Activated naive CD4-positive, alpha-beta T cell treated with anti-CD3 and anti-CD28 coated beads for 36 hours (primary cell): ENCODE results near the gene NUCB1. TPM values are rescaled to one million over a fixed set of nuclear protein-coding genes. Genes with fewer than 3 reads are reported as not detected.
A peak's percentile ranks its signal among the peaks of the same experiment; 100 is the strongest.

ENCODE experiments used
- CTCF ChIA-PET: fragments of 350-600 bp; sonication (Branson Sonifier 250); formaldehyde crosslinking; loops from one replicate; lab custom pipeline; 2021; ENCODE audit warnings: antibody characterized with exemption; lab: Charles Lee
- DNase-seq: peaks from one replicate; pipeline ENCODE4 v3.0.0-alpha.2; 2020
- H3K27ac Mint-ChIP-seq: one replicate; pipeline ENCODE4 v1.8.0; 2021; ENCODE audit warnings: mild to moderate bottlenecking, mixed read lengths
- H3K27me3 Mint-ChIP-seq: one replicate; pipeline ENCODE4 v1.8.0; 2021; ENCODE audit warnings: low read depth, mixed read lengths
- H3K36me3 Mint-ChIP-seq: one replicate; pipeline ENCODE4 v1.8.0; 2021; ENCODE audit warnings: low read depth, mixed read lengths
- H3K4me1 Mint-ChIP-seq: one replicate; pipeline ENCODE4 v1.8.0; 2021; ENCODE audit warnings: low read depth, mixed read lengths
- H3K4me3 Mint-ChIP-seq: one replicate; pipeline ENCODE4 v1.8.0; 2021; ENCODE audit warnings: mild to moderate bottlenecking, moderate library complexity, mixed read lengths
- H3K9me3 Mint-ChIP-seq: one replicate; pipeline ENCODE4 v1.8.0; 2021; ENCODE audit warnings: mixed read lengths
- intact Hi-C: fragments of 100-400 bp; cut with micrococcal nuclease; formaldehyde crosslinking; loops from one replicate; pipeline ENCODE4 v1.15.1; 2023
- total RNA-seq, 2 experiments: library from RNA; stranded (reverse); gene quantifications; one replicate each; pipeline ENCODE4 v1.2.3, GENCODE V29; 2021

The NUCB1 gene
- total RNA-seq, 2 experiments from 2014 or later, result 172 to 182 TPM

GRCh38 chr19:48950830-48951519 is 50.9 kb downstream of the NUCB1 start:
- no peaks in the 10 kb centered on the region for H3K27me3 Mint-ChIP-seq
- intact Hi-C loops, result no loop called here
- CTCF ChIA-PET, result interaction anchor here (1.0 to 1.3 kb wide), 3 partner anchors 14 to 163 kb away, joined by 3 to 6 read pairs (median 3); partner anchors contain the start of gene FTL
- peaks cover 4% of the 10 kb centered on the region for H3K9me3 Mint-ChIP-seq
- DNase-seq, result no peak
- H3K36me3 Mint-ChIP-seq, result peaks cover 8% of the 10 kb centered on the region
- peaks cover 12% of the 10 kb centered on the region for H3K4me1 Mint-ChIP-seq
- H3K4me3 Mint-ChIP-seq, result no peak overlapping the region
- no peak overlapping the region for H3K27ac Mint-ChIP-seq

- H3K27me3 Mint-ChIP-seq, result no peaks in the 10 kb centered on the region
- H3K27ac Mint-ChIP-seq, result no peak overlapping the region
- no peak overlapping the region for H3K4me3 Mint-ChIP-seq
- no peaks in the 10 kb centered on the region for H3K9me3 Mint-ChIP-seq
- no peak for DNase-seq
- intact Hi-C loops, result no loop called here
- peaks cover 26% of the 10 kb centered on the region for H3K36me3 Mint-ChIP-seq
- CTCF ChIA-PET, result interaction anchor here (0.6 to 2.8 kb wide), 3 partner anchors 17 to 56 kb away, joined by 3 to 13 read pairs (median 4); no protein-coding TSS in a partner anchor
- peaks cover 27% of the 10 kb centered on the region for H3K4me1 Mint-ChIP-seq
Observed at GRCh38 chr19:48953141-48953540, 53.0 kb downstream of the NUCB1 start.

- Mint-ChIP-seq H3K36me3 (peaks cover 32% of the 10 kb centered on the region), H3K4me3 (peak overlapping the region; percentile 77), H3K4me1 (peaks cover 29% of the 10 kb centered on the region), H3K27me3 (no peaks in the 10 kb centered on the region), H3K27ac (peak overlapping the region; percentile 84), H3K9me3 (no peaks in the 10 kb centered on the region)
- no peak for DNase-seq
- CTCF ChIA-PET, result interaction anchor here (0.5 to 2.8 kb wide), 7 partner anchors 8 to 607 kb away, joined by 3 to 13 read pairs (median 4); partner anchors contain the start of gene NUCB1
- intact Hi-C loops, result loop anchor here (1.0 to 2.0 kb wide), 3 partner anchors 11 to 79 kb away; partner anchors contain the start of genes FTL and NUCB1
Observed at GRCh38 chr19:48953990-48954594, 54.0 kb downstream of the NUCB1 start.

GRCh38 chr19:48954595-48955307 is 54.6 kb downstream of the NUCB1 start, which contains the start of gene BAX:
Gene BAX, plus strand, starts transcription at chr19:48954875. Its CDS starts 54 bp downstream, at chr19:48954929.
- H3K36me3 Mint-ChIP-seq, result peaks cover 33% of the 10 kb centered on the region
- DNase-seq, result peak; percentile 98
- CTCF ChIA-PET, result interaction anchor here (0.5 to 2.8 kb wide), 7 partner anchors 9 to 606 kb away, joined by 3 to 13 read pairs (median 4); partner anchors contain the start of gene NUCB1

GRCh38 chr19:48955308-48955958 is 55.3 kb downstream of the NUCB1 start:
- H3K4me3 Mint-ChIP-seq, result peak overlapping the region; percentile 77
- peak overlapping the region; percentile 89 for H3K27ac Mint-ChIP-seq
- H3K9me3 Mint-ChIP-seq, result no peaks in the 10 kb centered on the region
- H3K27me3 Mint-ChIP-seq, result no peaks in the 10 kb centered on the region
- peaks cover 35% of the 10 kb centered on the region for H3K36me3 Mint-ChIP-seq
- no peak for DNase-seq
- CTCF ChIA-PET, result interaction anchor here (1.7 to 2.8 kb wide), 2 partner anchors 15 to 113 kb away, joined by 4 to 13 read pairs; no protein-coding TSS in a partner anchor
- H3K4me1 Mint-ChIP-seq, result peaks cover 29% of the 10 kb centered on the region
- intact Hi-C loops, result loop anchor here (2.0 kb wide), 2 partner anchors 55 to 81 kb away; partner anchors contain the start of gene NUCB1

More at GRCh38 chr19:48954595-48955307, 54.6 kb downstream of the NUCB1 start, which contains the start of gene BAX:
- intact Hi-C loops, result loop anchor here (1.0 to 2.0 kb wide), 3 partner anchors 11 to 80 kb away; partner anchors contain the start of genes FTL and NUCB1
- Mint-ChIP-seq H3K27me3 (no peaks in the 10 kb centered on the region), H3K4me1 (peaks cover 29% of the 10 kb centered on the region), H3K27ac (peak within 1 kb of the TSS; percentile 89), H3K4me3 (peak within 1 kb of the TSS; percentile 77), H3K9me3 (no peaks in the 10 kb centered on the region)

- no peak for DNase-seq
- H3K4me1 Mint-ChIP-seq, result peaks cover 46% of the 10 kb centered on the region
- intact Hi-C loops, result no loop called here
- CTCF ChIA-PET, result no interaction called here
- H3K9me3 Mint-ChIP-seq, result no peaks in the 10 kb centered on the region
- no peaks in the 10 kb centered on the region for H3K27me3 Mint-ChIP-seq
- H3K27ac Mint-ChIP-seq, result no peak overlapping the region
- H3K4me3 Mint-ChIP-seq, result no peak overlapping the region
- peaks cover 44% of the 10 kb centered on the region for H3K36me3 Mint-ChIP-seq
Observed at GRCh38 chr19:48958006-48958405, 57.9 kb downstream of the NUCB1 start.

- CTCF ChIA-PET, result interaction anchor here (1.5 kb wide), 1 partner anchor 34 kb away, joined by 4 read pairs; the partner anchor contains the start of genes GYS1 and RUVBL2
- H3K4me3 Mint-ChIP-seq, result no peak overlapping the region
Observed at GRCh38 chr19:48959341-48960239, 59.5 kb downstream of the NUCB1 start.

GRCh38 chr19:48961051-48961649 is 61.0 kb downstream of the NUCB1 start:
- Mint-ChIP-seq H3K4me1 (peaks cover 56% of the 10 kb centered on the region), H3K27ac (peak overlapping the region; percentile 57), H3K27me3 (no peaks in the 10 kb centered on the region), H3K9me3 (no peaks in the 10 kb centered on the region), H3K4me3 (no peak overlapping the region), H3K36me3 (peaks cover 45% of the 10 kb centered on the region)
- CTCF ChIA-PET, result interaction anchor here (0.6 kb wide), 1 partner anchor 74 kb away, joined by 3 read pairs; no protein-coding TSS in a partner anchor
- intact Hi-C loops, result no loop called here
- no peak for DNase-seq

More at GRCh38 chr19:48959341-48960239, 59.5 kb downstream of the NUCB1 start:
- H3K27me3 Mint-ChIP-seq, result no peaks in the 10 kb centered on the region
- peaks cover 44% of the 10 kb centered on the region for H3K36me3 Mint-ChIP-seq
- H3K9me3 Mint-ChIP-seq, result no peaks in the 10 kb centered on the region
- no peak overlapping the region for H3K27ac Mint-ChIP-seq
- peaks cover 59% of the 10 kb centered on the region for H3K4me1 Mint-ChIP-seq
- intact Hi-C loops, result no loop called here
- DNase-seq, result no peak

GRCh38 chr19:48961673-48962028 is 61.5 kb downstream of the NUCB1 start:
- CTCF ChIA-PET, result interaction anchor here (0.6 to 1.0 kb wide), 2 partner anchors 9 to 75 kb away, joined by 3 to 6 read pairs; no protein-coding TSS in a partner anchor
- peak overlapping the region; percentile 97 for H3K27ac Mint-ChIP-seq
- no peaks in the 10 kb centered on the region for H3K27me3 Mint-ChIP-seq
- H3K4me3 Mint-ChIP-seq, result peak overlapping the region; percentile 53
- H3K9me3 Mint-ChIP-seq, result no peaks in the 10 kb centered on the region
- intact Hi-C loops, result no loop called here
- peaks cover 58% of the 10 kb centered on the region for H3K4me1 Mint-ChIP-seq
- DNase-seq, result no peak
- peaks cover 47% of the 10 kb centered on the region for H3K36me3 Mint-ChIP-seq

- H3K9me3 Mint-ChIP-seq, result no peaks in the 10 kb centered on the region
- DNase-seq, result peak; percentile 62
- H3K36me3 Mint-ChIP-seq, result peaks cover 48% of the 10 kb centered on the region
- H3K27ac Mint-ChIP-seq, result peak overlapping the region; percentile 97
- CTCF ChIA-PET, result interaction anchor here (0.6 to 1.0 kb wide), 2 partner anchors 9 to 75 kb away, joined by 3 to 6 read pairs; no protein-coding TSS in a partner anchor
- H3K4me1 Mint-ChIP-seq, result peaks cover 60% of the 10 kb centered on the region
- intact Hi-C loops, result no loop called here
- H3K27me3 Mint-ChIP-seq, result no peaks in the 10 kb centered on the region
- H3K4me3 Mint-ChIP-seq, result peak overlapping the region; percentile 53
Observed at GRCh38 chr19:48962029-48962848, 62.1 kb downstream of the NUCB1 start.
